Sigmoid colon (tissue), 4 donors: ENCODE measurements around the gene SLC45A1.

Source experiments
- EP300 ChIP-seq, 4 donors: sonication (generic); formaldehyde crosslinking; IDR thresholded peaks; one replicate each; pipeline ENCODE4 v1.6.1; 2017; ENCODE audit warnings: antibody characterized with exemption in 4 of 4
- TF ChIP-seq, protein P1 (sequence below), 4 experiments: fragments of 450-650 bp in 3 of 4; fragments of 200-600 bp in 1 of 4; IDR thresholded peaks; one replicate each; pipeline ENCODE4 v1.5.1; 2016 to 2019; ENCODE audit warnings: antibody characterized with exemption in 4 of 4, mild to moderate bottlenecking in 3 of 4, moderate library complexity in 2 of 4

DNA sequence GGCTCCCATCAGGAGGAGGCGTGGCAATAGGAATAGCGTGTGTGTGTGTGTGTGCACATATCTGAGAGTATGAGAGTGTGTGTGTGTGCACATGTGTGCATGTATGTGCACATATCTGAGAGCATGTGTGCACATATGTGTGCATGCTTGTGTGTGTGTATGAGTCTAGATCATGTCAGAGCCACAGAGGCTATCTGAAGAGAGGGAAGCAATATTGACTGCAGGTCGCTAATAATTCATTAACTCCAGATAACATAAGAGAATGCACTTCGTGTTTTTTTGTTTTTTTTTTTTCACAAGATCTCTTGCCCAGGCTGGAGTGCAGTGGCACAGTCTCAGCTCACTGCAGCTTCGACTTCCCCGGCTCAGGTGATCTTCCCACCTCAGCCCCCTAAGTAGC is 4.7 kb upstream of the SLC45A1 start:
- TF ChIP-seq EP300 (IDR thresholded peaks at IDR 0.05) = no peak
- TF ChIP-seq, protein P1, sequence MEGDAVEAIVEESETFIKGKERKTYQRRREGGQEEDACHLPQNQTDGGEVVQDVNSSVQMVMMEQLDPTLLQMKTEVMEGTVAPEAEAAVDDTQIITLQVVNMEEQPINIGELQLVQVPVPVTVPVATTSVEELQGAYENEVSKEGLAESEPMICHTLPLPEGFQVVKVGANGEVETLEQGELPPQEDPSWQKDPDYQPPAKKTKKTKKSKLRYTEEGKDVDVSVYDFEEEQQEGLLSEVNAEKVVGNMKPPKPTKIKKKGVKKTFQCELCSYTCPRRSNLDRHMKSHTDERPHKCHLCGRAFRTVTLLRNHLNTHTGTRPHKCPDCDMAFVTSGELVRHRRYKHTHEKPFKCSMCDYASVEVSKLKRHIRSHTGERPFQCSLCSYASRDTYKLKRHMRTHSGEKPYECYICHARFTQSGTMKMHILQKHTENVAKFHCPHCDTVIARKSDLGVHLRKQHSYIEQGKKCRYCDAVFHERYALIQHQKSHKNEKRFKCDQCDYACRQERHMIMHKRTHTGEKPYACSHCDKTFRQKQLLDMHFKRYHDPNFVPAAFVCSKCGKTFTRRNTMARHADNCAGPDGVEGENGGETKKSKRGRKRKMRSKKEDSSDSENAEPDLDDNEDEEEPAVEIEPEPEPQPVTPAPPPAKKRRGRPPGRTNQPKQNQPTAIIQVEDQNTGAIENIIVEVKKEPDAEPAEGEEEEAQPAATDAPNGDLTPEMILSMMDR (IDR thresholded peaks at IDR 0.05) = no peak
